ENCODE data around the gene RAD52.

DNA sequence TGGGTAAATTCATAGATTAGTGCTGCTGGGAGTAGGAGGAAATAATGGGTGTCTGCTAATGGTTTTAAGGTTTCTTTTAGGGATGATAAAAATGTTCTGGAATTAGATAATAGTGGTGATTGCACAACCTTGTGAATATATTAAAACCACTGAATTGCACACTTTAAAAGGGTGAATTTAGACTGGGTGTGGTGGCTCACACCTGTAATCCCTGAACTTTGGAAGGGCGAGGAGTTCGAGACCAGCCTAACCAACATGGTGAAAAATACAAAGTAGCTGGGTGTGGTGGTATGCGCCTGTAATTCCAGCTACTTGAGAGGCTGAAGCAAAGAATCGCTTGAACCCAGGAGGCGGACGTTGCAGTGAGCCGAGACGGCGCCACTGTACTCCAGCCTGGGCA lies 1.3 kb downstream of the RAD52 start:
- TF ChIP-seq, protein P1, sequence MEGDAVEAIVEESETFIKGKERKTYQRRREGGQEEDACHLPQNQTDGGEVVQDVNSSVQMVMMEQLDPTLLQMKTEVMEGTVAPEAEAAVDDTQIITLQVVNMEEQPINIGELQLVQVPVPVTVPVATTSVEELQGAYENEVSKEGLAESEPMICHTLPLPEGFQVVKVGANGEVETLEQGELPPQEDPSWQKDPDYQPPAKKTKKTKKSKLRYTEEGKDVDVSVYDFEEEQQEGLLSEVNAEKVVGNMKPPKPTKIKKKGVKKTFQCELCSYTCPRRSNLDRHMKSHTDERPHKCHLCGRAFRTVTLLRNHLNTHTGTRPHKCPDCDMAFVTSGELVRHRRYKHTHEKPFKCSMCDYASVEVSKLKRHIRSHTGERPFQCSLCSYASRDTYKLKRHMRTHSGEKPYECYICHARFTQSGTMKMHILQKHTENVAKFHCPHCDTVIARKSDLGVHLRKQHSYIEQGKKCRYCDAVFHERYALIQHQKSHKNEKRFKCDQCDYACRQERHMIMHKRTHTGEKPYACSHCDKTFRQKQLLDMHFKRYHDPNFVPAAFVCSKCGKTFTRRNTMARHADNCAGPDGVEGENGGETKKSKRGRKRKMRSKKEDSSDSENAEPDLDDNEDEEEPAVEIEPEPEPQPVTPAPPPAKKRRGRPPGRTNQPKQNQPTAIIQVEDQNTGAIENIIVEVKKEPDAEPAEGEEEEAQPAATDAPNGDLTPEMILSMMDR (IDR thresholded peaks at IDR 0.05): no peak
- TF ChIP-seq POLR2A (IDR thresholded peaks at IDR 0.05) (no peak), POLR2AphosphoS5 (IDR thresholded peaks at IDR 0.05) (no peak)
